ENCODE results near the gene MRPS35.

MRPS35 gene

GRCh38 chr12:27778206-27778605 is 67.6 kb downstream of the MRPS35 start:
- DNase-seq: no peak

DNA sequence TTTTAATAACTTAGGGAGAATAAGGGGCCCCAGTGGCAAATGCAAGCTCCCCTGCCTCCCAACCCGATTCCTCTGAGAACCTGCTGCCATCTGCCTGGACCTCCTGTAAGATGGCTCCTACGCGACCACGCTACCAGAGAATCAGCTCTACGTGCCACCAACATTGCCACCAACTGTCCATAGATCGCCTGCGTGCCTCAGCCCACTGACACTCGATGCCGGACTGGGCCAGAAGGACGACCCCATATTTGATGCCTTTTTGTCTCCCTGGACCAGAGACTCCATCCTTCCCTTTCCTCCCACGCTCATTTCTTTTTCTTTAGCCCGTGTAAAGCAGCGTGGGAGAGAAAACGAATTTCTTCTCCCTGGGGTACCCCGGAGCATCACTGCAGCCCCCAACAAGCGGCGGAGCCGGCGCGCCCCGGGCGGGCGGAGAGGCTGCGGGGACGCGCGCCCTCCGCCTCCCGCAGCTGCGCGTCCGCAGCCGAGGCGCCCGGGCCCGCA is 68.8 kb downstream of the MRPS35 start:
- no peak for DNase-seq

GRCh38 chr12:27779920-27780611 is 69.4 kb downstream of the MRPS35 start, which contains the start of the genes KLHL42 and MANSC4:
Gene KLHL42 (plus strand): TSS chr12:27780233. CDS start chr12:27780331, 98 bp downstream.
Gene MANSC4 (minus strand): TSS chr12:27780236. CDS start chr12:27771276, 8,960 bp downstream.
- peak; percentile 5 for DNase-seq

GRCh38 chr12:27780612-27781408 is 70.2 kb downstream of the MRPS35 start:
- no peak for DNase-seq

GRCh38 chr12:27781680-27782079 is 71.0 kb downstream of the MRPS35 start:
- DNase-seq: no peak

DNA sequence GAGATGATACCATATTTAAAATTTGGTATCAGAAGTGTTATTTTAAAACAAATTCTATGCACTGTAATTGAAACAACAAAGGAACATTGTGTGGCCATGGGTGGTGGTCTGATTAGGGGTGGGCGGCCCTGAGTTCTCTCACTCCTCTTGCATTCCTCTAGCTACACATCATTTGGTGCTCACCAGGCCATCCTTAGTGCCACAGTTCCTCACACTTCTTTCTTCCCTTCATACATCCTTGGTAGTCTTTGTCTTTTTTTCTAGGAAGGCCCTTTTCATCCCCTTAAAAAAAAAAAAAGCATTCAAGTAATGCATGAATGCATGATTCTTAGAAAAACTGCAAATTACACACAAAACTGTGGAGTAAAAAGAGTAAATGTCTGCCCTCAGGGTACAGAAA is 71.8 kb downstream of the MRPS35 start:
- DNase-seq: no peak

- no peak for DNase-seq
These were observed 75.4 kb downstream of the MRPS35 start for GRCh38 chr12:27785882-27786570.

DNA sequence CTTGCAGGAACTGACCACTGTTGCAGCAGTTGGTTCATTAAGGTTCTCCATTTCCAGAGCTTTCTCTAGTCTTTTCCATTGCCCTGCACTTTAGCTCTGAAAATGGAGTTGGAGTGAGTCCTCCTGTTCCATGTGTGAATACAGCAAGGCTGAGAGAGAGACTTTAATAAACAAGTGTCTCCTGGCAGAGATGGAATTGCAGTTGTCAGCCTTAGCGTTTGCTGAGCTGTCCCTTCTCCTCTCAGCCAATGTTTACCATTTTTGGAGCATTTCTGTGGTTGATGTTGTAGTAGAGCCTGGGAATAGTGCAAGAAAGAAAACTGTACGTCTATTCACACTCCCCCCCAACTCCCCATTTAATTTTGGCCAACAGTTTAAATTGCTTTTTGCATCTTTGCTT is 76.9 kb downstream of the MRPS35 start:
- DNase-seq: no peak

GRCh38 chr12:27790179-27790578 is 79.5 kb downstream of the MRPS35 start:
- no peak for DNase-seq

- DNase-seq: no peak
These were observed 84.4 kb downstream of the MRPS35 start for GRCh38 chr12:27794818-27795584.

DNA sequence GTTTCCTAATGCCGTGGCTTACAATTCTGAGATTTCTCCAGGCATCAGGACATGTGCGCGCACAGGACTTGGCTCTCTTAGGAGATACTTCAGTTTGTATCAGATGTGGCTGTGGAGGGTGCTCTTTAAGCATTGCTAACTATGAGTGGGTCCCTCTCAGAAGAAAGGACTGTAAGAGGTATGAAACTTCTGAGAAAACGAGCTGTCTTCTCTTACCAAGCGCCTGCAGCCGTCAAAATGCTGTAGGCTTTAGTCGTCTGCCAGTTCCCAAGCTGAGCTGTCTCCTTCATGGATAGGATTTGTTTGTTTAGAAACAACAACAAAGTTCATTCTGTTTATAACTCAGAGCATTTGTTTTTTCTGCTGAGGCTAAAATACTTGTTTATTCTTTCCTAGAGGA is 85.5 kb downstream of the MRPS35 start:
- no peak for DNase-seq

DNA sequence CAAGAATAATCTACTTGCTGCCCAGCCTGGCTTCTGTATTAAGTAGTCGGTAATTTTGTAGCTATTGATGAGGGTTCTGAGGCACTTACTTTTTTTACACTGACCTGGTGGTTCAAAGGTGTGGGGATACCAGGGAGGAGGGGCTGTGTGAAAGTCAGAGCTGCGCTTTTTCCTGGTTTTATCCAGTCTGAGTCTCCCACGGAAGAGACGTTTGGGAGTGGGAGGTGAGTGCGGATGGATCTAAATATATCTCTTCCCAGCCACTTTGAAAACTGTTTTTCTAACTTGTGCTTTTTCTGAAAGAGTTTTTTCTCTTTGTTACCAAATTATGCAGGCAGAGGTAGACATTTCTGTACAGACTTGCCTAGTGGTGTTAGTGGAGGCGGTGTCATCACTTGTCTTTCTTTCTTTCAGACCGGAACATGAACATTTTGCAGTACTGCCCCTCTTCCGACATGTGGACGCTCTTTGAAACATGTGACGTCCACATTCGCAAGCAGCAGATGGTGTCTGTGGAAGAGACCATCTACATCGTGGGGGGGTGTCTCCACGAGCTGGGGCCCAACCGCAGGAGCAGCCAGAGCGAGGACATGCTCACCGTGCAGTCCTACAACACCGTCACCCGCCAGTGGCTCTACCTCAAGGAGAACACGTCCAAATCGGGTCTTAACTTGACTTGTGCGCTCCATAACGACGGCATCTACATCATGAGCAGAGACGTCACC is 86.8 kb downstream of the MRPS35 start:
- no peak for DNase-seq

DNA sequence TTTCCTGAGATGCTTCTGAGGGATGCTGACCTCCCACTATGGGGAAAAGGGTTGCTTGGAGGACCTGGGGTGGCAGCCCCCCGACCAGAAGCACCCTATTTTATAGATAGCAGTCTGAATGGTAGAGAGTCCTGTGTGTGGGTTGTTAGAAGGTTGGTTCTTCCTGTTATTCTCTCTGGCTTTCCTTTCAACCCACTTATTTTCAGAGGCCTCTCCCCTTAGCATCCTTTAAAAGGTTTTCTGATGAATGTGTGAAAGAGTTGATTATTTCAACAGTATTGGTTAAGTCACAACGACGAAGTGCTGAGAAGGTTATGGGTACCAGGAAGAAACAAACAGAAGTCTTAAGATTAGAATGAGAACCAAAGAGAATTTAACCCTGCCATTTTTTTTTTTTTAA is 90.2 kb downstream of the MRPS35 start:
- no peak for DNase-seq

DNA sequence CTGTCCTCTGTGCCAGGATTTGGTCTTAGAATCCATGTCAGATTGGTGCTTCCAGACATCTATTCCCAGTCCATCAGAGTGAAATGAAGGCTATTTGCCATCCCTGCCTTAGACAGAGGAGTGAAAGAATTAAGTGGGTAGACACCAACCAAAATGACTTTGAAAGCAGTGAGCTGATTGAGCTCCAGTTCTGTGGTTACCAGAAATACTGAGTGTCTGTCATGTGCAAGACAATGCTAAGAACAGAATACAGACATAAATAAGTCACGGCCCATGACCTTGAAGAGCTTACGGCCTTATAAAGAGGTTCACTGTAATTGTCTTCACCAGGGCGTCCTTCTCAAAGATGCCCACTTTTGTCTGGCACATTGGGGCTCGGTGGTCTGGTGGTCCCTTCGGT is 91.0 kb downstream of the MRPS35 start:
- DNase-seq: no peak

- no peak for DNase-seq
These were observed 91.9 kb downstream of the MRPS35 start for GRCh38 chr12:27802511-27802910.

DNA sequence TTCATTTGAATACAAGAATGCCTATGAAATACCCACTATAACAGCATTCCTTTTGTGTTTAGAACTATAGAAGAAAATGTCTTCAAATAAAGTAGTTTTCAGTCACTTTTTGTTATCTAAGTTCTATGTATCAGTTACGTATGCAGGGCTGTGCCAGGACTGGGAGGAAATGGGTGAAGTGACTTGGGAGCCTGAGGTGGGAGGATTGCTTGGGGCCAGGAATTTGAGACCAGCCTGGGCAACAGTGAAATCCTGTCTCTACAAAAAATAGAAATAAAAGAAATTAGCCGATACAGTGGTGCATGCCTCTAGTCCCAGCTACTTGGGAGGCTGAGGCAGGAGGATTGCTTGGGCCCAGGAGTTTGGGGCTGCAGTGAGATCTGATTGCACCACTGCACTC is 92.3 kb downstream of the MRPS35 start:
- no peak for DNase-seq

DNA sequence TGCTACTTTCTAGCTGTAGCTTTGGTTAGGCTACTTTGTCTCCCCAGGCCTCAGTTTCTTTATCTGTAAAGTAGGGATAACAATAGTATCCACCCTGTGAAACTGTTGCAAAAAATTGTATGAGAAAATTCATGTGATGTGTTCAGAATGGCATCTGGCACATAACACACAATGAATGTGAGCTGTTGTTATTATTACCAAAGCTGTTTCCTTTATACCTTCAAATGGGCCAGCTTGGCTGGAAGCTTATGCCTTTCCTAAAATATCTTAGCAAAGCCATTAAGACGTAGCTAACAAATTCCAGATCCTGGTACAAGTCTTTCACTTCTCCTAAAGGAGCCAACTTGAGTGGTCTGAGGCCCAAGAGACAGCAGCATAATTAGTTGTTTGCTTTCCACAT is 94.6 kb downstream of the MRPS35 start:
- DNase-seq: no peak
